Frontal cortex (tissue), 4 donors: Measurements from ENCODE around the gene TMEM273. TPM values are rescaled to one million over a fixed set of nuclear protein-coding genes. Genes with fewer than 3 reads are reported as not detected.

ENCODE experiments used
- DNase-seq, 2 donors: peaks; one replicate each; pipeline ENCODE4 v3.0.0; 2012; ENCODE audit warnings: low spot score in 2 of 2
- FAIRE-seq: peaks from 2 replicates; lab custom pipeline; 2012; peaks lifted over from hg19 to GRCh38; lab: Jason Lieb, UNC
- total RNA-seq: library from RNA; depleted of rRNA; stranded (reverse); fragments of >200 nt; gene quantifications from one replicate; pipeline ENCODE4 v1.2.3, GENCODE V29; 2014
- donor health status: control.
- donor health status: control.
- donor health status: control.

Gene TMEM273
- total RNA-seq, 1 donor from 2014 or later, result 2.4 TPM

DNA sequence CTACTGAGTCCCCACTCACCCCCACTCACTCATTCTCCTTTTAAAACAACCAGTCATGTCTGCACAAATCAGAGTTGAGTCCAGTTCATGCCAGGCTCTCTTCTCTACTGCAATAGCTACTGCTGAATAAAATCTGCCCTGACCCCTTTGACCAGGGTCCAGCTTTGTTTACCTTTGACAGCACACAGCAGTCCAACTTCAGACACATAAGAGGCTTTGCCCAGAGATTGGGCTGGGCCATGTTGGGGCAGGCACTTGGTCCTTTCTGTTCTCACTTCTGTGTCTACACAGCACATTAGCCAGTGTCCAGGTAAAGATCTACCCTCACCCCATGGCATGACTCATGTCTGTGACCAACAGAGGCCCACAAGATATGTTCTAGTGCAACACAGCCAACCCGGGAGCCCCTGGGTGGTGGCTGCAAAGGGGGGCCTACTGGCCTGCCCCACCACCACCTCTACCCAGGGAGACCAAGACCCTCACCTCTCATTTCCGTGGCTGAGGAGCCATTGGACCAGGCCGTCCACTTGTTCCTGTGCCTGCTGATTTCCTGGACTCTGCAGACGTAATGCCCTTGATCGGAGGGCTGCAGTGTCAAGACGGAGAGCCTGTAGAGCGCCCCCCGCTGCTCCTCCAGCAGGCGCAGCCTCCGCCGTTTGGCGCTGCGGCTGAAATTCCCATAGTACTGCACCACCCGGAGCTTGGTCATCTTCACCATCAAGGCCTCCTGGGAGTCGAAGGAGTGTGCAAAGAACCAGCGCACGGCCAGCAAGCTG, 80.9 kb downstream of the TMEM273 start:
- no peak for DNase-seq
- FAIRE-seq, result no peak

DNA sequence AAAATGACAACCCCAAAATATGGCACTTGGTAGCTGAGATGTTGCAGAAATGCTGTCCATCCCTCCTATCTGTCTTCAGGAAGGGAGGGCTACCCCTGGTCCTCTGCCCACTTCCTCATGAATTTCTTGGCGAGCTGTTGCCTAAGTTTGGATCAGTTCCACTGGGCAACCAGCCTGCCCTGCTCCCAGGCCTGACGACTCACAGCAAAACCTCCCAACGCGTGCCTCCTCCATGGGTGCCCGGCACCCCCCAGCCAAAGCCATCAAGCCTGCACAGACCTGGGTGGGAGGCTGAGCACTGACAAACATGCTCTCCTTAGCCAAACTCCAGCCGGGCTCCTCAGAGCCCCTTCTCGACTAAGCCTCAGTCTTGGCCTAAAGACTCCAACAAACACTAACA, 81.7 kb downstream of the TMEM273 start:
- FAIRE-seq (no peak), DNase-seq (peak in 1 of 2 donors; percentile 60)

DNA sequence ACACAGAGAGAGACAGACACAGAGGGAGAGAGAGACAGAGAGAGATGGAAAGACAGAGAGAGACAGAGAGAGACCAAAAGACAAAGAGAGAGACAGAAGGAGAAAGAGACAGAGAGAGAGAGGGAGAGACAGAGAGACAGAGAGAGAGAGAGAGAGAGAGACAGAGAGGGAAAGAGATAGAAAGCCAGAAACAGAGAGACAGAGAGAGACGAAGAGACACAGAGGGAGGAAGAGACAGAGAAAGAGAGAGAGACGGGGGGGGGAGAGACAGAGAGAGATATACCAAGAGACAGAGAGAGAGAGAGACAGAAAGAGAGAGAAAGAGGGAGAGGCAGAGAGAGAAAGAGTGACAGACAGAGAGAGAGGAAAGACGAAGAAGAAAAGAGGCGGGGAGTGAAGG, 83.1 kb downstream of the TMEM273 start:
- no peak for FAIRE-seq
- no peak for DNase-seq

Other genes starting within 250 kb of the TMEM273 start
- not detected for gene LRRC18, start 248.6 kb downstream of the TMEM273 start, total RNA-seq
- 2.4 TPM for gene VSTM4, start 72.9 kb downstream of the TMEM273 start, total RNA-seq
- not detected for gene FAM170B, start 54.4 kb downstream of the TMEM273 start, total RNA-seq
- gene C10orf71, start 110.8 kb upstream of the TMEM273 start, total RNA-seq, result not detected
- gene DRGX, start 207.7 kb upstream of the TMEM273 start, total RNA-seq, result not detected